NCI-H226 (cell line): ENCODE results near the gene VWA2.

ENCODE experiments used
- DNase-seq: peaks from one replicate; pipeline ENCODE4 v3.0.0-alpha.2; 2015

Gene VWA2

DNA sequence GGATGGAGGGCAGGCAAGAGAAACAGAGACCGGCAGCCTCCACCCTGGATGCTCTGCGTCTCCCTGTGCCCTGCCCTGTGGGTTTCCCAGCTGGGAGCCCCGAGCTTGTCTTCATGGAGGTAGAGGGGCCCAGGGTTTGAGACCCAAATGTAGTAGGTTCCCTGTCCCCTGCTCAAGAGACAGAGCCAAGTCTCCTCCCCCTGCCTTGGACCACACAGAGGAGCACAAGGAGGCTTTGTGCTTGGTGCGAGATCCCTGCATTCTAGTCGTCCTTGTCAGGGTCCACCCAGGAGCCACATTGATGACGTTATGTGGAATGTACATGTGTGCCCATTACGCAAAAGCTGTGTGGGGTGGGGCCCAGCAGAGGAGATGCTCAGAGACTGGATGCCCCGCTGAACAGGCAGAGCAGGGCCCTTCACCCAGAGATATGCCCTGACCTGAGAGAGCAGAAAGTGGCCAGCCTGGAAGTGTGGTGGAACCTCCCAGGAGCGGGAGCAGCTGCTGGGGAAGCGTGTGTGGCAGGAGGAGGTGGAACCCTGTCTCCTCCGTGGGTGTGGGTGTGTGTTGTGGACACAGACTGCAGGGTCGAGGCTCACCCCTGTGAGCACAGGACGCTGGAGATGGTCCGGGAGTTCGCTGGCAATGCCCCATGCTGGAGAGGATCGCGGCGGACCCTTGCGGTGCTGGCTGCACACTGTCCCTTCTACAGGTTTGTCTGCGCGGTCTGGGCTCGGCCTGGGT lies 39.3 kb downstream of the VWA2 start:
- DNase-seq = no peak

DNA sequence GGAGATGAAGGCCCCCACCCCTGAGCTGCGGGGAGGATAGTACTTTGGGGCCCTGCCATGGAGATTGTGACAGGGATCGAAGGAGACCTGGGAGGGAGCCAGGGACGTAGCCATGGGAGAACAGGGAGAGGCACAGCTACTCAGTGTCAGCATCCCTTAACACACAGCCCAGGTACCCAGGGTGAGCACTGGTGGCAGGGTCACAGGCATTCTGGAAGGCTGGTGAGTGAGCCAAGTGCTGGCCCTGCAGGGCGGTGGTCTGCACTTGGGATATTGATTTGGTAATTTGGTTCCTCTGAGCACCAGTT lies 39.8 kb downstream of the VWA2 start:
- no peak for DNase-seq

DNA sequence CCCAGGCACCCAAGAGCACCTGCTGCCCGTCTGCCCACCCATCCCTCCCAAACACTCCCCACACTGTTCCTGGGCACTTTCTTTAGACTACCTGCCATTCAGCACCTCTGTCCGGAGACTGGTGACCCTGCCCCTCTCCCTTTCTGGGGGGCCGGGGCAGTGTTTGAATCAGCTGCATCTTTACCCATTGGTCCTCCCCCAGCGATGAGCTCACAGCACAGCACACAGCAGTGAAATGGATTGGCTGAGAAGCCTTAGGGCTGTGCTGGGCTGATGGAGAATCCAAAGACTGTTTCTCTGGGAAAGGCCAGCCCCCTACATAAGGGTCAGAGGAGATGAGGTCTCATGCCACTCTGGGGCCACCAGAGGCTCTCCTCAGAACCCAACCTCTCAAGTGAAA lies 40.2 kb downstream of the VWA2 start:
- DNase-seq = no peak

DNA sequence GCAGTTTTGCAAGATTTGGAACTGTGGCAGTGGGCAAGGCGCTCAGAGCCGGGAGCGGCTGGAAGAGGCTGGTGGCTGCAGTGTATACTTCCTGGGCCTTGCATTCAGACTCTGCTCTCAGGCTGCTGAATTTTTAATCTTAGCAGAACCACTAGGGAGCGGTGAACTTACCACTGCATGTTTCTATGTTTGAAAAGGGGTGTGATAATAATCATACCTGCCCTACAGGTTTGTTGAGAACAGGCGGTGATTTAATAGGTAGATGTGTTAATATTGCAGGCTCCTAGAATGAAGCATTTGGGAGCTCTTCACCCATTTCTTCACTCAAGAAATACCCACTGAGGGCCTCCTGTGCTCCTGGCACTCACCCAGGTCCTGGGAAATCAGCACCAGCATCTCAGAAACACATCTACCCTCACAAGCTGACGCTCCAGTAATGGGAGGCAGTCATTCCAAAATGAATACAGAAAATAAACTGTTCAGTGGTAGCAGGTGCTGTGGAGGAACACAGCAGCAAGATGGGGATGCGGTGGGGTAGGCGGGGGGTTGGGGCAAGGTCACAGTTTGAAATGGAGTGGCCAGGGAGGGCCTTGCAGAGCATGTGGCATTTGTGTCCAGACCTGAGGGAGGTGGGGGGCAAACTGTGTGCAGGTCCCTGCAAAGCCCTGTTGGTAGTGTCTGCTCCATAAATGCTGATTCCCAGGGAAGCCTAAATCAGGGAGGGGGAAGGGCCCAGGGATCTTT lies 41.0 kb downstream of the VWA2 start:
- no peak for DNase-seq

DNA sequence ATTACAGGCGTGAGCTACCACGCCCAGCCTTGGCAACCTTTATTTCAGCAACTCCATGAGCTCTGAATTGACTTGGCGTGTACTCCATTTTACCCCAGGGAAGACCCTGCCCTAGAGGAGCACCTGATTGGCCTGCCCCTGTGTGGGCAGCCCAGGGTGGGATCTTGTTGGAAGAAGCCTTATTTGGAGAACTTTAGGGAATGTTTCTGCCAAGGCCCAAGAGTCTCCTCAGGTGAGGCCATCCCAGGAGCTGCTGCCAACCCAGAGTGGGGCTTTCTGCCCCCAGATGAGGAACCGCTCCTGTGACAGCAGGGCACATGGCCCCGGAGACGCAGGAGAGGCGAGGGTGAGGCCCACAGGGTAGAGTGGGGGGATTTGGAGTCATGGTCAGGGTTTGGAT lies 42.0 kb downstream of the VWA2 start:
- no peak for DNase-seq

DNA sequence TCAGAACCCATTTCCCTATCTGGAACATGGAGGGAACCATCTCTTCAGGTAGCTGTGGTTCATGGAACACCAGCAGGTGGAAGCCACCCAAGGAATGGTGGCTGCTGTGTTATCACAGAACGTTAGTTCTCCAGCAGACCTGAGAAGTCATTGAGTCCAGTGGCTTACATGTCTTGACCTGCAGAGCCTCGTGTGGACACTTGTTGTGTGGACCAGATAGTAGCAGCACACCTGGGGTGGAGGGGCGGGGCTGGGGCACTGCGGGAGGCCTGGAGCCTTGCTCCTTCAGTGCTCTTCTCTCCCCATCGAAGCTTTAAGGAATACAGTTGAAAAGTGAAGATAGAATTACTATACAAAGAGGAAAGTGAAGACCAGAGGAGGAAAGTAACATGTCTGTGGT lies 42.4 kb downstream of the VWA2 start:
- DNase-seq = no peak

DNA sequence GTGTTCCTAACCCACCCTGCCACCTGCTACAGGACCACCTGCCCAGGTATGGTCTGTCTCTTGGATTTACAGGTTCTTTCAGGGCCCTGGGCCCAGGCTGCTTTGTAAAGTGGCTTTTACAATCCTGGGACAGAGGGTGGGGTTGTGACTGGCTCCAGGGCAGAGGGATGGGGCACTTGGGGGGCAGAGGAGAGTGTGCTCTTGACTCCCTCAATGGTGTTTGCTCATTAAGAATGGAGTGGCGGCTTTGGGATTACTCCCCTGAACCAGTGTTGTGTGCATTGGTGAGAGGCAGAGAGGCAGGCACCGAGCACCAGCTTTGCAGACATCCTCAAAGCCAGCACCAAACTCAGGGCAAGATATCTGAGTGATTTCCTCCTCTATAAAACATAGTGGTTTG lies 43.5 kb downstream of the VWA2 start:
- DNase-seq = no peak

DNA sequence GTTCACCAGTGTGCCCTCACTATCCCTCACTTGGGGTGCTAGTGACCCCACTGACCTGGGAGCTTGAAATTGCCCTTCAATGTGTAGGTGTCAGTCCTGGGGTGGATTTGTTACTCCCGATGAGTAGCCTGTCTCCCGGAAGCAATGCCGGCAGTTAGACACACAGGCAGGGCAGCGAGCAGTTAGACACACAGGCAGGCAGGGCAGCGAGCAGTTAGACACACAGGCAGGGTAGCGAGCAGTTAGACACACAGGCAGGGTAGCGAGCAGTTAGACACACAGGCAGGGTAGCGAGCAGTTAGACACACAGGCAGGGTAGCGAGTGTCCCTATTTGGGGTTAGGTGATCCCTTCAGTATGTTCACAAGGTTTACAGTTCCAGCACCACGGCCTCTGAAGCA lies 44.0 kb downstream of the VWA2 start:
- no peak for DNase-seq

DNA sequence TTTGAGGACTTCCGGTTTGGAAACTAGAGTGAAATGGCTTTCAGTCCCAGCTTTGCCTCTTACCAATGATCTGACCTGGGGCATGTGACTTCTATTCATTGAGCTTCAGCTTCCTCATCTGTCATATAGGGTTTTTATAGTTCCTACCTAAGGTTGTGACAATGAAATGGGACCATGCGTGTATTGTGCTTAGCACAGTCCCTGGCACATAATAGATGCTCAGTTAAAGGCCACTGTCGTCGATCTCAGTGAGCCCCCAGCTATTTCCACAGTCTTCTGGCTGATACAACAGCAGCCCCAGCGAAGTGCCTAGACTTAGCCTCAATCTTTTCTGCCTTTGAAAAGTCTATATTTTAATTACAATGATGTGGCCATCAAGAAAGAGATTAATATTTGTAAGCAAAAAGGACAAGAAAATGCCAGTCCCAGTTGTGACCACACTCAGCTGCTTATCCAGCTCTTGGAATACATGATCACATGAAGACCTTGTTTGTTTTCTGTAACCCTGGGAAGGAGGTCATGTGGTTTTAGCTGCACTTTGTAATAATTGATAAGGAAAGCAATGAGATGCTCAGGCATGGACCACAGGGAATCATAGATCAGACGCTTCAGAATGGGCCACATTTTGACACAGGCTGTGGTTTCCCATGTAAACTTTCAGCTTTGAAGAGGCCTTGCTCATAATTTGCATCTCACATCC lies 44.6 kb downstream of the VWA2 start:
- no peak for DNase-seq

DNA sequence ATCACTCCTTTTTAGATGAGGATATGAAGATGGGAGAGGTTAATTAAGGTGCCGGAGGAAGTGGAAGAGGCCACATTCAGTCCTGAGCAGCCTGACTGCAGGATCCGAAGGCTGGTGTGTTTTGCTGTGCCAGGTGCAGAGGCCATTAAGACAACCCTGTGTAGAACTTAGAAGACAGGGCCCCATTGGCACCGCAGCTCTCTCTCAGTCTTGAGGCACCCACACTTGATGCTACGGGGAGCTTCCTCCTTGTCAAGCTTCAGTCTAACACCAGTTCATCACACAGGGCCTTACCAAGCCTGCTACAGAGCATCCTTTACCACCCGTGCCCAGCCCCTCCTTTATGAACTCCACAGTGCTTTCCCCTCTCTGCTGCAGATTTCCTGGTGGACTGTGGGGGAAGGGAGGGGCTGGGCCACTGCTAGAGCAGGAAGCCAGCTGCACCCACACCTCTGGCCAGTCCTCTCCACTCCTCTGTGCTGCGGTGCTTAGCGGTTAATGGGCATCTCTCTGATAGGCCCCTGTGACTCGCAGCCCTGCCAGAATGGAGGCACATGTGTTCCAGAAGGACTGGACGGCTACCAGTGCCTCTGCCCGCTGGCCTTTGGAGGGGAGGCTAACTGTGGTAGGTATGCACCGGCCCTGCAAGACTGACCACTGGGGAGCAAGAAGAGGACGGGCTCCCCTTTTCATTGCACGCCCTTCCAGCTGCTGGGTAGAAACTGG lies 45.5 kb downstream of the VWA2 start:
- no peak for DNase-seq

DNA sequence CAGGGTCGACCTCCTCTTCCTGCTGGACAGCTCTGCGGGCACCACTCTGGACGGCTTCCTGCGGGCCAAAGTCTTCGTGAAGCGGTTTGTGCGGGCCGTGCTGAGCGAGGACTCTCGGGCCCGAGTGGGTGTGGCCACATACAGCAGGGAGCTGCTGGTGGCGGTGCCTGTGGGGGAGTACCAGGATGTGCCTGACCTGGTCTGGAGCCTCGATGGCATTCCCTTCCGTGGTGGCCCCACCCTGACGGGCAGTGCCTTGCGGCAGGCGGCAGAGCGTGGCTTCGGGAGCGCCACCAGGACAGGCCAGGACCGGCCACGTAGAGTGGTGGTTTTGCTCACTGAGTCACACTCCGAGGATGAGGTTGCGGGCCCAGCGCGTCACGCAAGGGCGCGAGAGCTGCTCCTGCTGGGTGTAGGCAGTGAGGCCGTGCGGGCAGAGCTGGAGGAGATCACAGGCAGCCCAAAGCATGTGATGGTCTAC lies 46.9 kb downstream of the VWA2 start:
- no peak for DNase-seq

DNA sequence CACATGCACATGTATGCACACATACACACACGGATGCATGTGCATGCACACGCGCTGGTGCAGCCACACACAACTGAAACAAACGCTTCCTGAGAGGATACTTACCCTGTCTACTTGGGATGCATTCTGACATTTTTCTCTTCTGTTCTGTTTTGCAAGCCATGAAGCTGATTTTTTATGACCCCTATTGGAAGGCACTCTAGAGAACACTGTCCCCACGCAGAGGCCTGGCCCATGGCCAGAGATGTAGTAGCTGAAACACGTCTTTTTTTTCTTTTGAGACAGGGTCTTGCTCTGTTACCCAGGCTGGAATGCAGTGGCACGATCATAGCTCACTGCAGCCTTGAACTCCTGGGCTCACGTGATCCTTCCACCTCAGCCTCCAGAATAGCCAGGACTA lies 47.9 kb downstream of the VWA2 start:
- DNase-seq = no peak

DNA sequence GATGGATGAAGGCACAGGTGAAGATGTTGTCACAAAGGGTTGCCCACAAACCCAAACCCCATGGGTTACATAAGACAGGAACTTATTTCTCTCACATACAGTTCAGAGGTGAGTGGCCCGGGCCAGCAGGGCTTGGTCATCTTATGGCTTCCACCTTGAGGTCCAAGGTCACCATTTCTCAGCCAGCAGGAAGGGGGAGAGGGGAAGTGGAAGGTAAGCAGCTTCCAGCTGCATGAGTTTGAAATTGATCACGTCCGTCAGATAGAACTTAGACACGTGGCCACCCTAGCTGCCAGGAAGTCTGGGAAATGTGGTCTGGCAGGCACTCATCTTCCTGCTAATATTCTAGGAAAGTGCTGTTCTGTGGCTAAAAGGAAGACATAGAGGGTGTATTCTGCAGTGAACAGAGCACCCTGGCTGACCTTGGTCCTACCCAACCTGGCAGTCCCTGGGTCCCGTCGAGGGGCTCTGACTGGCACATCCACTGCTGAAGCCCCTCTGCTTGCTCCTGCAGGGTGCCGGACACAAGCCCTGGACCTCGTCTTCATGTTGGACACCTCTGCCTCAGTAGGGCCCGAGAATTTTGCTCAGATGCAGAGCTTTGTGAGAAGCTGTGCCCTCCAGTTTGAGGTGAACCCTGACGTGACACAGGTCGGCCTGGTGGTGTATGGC lies 49.5 kb downstream of the VWA2 start:
- DNase-seq = no peak

DNA sequence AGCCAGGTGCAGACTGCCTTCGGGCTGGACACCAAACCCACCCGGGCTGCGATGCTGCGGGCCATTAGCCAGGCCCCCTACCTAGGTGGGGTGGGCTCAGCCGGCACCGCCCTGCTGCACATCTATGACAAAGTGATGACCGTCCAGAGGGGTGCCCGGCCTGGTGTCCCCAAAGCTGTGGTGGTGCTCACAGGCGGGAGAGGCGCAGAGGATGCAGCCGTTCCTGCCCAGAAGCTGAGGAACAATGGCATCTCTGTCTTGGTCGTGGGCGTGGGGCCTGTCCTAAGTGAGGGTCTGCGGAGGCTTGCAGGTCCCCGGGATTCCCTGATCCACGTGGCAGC lies 50.0 kb downstream of the VWA2 start:
- no peak for DNase-seq

DNA sequence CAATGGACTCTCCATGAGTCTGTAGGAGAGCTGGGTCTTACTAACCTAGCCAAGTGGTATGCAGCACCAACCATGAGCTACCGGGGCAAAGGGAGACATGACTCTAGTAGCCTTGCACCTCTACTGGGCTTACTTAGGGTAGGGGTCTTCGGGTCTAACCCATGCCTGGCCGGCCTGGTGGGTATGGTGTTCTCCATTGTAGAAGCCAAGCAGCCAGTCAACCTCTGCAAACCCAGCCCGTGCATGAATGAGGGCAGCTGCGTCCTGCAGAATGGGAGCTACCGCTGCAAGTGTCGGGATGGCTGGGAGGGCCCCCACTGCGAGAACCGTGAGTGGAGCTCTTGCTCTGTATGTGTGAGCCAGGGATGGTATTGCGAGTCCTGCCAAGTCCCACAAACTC lies 51.0 kb downstream of the VWA2 start:
- DNase-seq = no peak

DNA sequence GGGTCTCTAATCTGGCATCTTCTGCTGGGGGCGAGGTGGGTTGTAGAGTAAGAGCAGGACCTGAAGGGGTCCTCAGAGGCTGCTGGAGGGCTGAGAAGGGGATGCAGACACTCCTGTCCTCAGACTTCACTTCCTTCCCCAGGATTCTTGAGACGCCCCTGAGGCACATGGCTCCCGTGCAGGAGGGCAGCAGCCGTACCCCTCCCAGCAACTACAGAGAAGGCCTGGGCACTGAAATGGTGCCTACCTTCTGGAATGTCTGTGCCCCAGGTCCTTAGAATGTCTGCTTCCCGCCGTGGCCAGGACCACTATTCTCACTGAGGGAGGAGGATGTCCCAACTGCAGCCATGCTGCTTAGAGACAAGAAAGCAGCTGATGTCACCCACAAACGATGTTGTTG lies 52.0 kb downstream of the VWA2 start:
- DNase-seq = no peak

DNA sequence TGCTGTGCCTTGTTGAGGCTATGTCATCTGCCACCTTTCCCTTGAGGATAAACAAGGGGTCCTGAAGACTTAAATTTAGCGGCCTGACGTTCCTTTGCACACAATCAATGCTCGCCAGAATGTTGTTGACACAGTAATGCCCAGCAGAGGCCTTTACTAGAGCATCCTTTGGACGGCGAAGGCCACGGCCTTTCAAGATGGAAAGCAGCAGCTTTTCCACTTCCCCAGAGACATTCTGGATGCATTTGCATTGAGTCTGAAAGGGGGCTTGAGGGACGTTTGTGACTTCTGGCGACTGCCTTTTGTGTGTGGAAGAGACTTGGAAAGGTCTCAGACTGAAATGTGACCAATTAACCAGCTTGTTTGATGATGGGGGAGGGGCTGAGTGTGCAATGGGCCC lies 52.5 kb downstream of the VWA2 start:
- no peak for DNase-seq

DNA sequence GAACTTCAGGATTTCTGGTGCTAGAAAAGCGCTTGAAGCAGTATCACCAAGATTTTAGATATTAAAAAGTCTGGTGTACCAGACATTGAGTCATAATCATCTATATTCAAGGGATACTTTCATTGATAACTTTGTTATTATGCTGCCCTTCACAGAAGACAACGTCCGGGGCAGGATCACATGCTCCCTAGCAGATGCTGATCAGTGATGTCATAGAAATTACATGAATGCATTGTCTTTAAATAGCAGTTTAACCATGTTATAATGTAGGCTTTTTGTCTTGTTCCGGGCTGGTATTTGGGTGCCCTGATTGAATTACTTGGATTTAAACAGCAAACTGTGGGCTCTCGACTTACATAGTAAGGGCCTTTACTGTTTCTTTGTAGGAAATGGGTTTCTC lies 54.0 kb downstream of the VWA2 start:
- no peak for DNase-seq

DNA sequence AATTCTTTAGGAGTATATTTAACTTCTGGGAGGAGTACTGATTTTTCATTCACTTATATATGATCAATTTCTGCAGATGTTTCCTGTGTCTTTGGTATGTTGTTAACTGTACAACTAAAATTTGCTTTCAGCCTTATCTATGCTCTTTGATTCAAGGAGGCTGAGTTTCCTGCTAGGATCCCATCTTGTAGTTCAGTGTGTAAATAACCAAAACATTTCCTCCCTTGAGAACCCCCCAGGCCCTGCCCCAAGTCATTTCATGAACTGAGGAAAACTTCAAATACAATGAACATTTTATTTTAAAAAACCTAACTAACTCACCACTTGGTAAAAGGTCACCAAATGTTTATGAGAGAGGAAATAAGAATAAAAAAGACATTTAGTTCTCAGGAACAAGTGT lies 55.5 kb downstream of the VWA2 start:
- no peak for DNase-seq

DNA sequence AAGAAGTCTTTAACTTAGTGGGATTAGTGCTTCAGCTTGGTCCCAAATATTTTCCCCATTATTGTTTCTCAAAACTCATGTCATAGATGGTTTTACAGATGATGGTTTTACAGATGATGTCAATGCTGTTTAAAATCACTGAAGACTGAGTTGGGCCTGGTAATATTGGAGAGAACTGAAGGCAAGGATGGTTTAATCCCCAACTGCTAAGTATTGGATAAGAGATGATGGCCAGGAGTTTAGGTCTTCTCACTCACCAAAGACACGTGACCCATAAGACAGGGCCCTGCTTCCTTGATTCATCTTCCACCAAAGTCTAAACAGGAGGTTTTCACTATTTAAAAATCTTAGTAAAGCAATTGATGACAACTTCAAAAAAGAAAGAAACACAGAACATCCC lies 56.3 kb downstream of the VWA2 start:
- DNase-seq = no peak

DNA sequence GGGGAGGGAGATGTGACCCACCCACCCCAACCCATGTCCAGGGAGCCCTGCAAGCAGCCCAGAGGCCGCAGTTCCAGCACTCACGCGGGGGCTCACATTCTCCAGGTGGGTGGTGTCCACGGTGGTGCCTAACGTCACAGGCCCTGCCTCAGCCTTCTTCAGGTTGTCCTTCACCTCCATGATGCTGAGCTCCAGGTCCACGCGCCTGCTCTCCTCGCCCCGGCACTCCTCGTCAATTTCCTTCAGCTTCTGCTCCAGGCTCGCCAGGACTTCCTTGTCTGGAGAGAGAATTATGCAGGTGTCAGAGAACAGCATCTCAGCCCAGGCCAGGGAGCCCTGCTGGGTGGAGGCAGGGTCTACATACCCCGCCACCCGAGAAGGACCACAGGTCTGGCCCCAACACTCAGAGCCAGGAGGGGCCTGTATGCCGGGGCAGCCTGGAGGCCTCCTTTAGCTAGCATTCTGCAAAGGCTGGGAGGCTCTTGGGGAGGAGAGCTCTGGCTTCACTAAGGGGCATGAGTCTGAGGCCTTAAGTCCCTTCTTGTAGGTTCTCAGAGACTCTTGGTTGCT lies 58.2 kb downstream of the VWA2 start:
- DNase-seq = no peak

DNA sequence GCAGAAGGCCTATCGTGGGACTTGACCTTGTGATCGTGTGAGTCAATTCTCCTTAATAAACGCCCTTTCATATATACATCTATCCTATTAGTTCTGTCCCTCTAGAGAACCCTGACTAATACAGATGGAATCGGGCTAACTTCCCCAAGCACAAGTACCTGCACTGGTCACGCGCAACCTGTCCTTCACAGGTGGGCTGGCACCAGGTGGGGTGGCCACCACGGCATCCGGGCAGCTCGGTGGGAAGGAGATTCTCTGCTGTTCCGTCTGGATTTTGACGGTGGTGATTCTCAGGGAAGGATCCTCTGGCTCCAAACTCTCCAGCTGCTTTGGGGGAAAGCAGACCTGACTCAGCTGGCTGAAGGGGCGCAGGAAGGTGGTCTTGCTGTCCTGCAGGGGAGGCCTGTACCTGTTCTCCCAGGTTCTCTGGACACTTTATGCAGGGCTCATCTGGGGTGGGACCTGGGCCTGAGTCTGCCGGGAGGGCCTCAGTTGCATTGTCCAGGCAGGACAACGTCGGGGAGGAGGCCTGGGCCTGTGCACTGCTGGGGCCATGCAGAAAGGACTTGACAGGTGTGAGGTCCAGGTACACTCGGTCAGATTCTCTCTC lies 61.1 kb downstream of the VWA2 start:
- no peak for DNase-seq
